Measurements from ENCODE around the gene GPC6. TPM values are rescaled to one million over a fixed set of nuclear protein-coding genes. Genes with fewer than 3 reads are reported as not detected.

The GPC6 gene
- total RNA-seq, 1 experiment from 2014 or later: 0.22 TPM

DNA sequence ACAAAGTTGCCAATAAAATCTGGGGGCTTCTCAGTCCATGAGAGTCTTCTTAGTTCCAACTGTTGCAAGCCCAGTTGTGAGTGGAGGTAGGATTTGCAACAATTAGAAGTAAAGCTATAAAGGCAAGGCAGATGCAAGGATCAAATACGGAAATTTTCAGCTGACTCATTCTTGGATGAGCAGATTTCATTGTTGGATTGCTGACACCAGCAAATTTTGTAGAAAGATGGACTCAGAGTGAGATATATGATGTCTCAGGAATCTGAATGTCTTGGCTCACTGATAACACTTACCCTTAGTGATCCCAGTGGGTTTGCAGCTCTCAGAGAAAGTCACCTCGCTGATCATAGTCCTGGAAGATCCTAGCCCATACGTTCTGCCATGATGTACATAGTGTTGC lies 209.0 kb downstream of the GPC6 start:
- BruUV-seq (replicated peaks): no TSS peak
- H3K4me2 ChIP-seq (ENCODE audit: low read length): no peak overlapping the region
- H3K9me3 ChIP-seq (ENCODE audit: control insufficient read depth in 1 of 2, insufficient read depth in 1 of 2, low read depth in 1 of 2, low read length in 2 of 2): peaks cover 3 to 21% of the 10 kb centered on the region in 2 experiments; a peak in 2 of 4 replicates
- H3K9me2 ChIP-seq (ENCODE audit: insufficient read depth): no peaks in the 10 kb centered on the region
- no peak overlapping the region for H3K27ac ChIP-seq (ENCODE audit: low read depth, low read length)
- no peaks in the 10 kb centered on the region for H3K79me2 ChIP-seq (ENCODE audit: insufficient read depth, low read length)
- POLR2A ChIA-PET: no interaction called here
- no peaks in the 10 kb centered on the region for H4K20me1 ChIP-seq (ENCODE audit: insufficient read depth)
- ATAC-seq (no peak), DNase-seq (ENCODE audit: low read depth, low spot score) (no peak)
- no peaks in the 10 kb centered on the region for H3K4me1 ChIP-seq (ENCODE audit: control insufficient read depth in 1 of 2, insufficient read depth in 2 of 2, low read length in 2 of 2)
- intact Hi-C loops (cut with micrococcal nuclease): no loop called here
- H3K36me3 ChIP-seq (ENCODE audit: control insufficient read depth in 1 of 2, insufficient read depth in 2 of 2, low read length in 2 of 2): no peaks in the 10 kb centered on the region
- no peak overlapping the region for H2AFZ ChIP-seq (ENCODE audit: low read depth, low read length, poor library complexity, severe bottlenecking)
- no peak overlapping the region for H3K4me3 ChIP-seq (replicated peaks in 1 of 2; ENCODE audit: low read depth in 1 of 2, low read length in 2 of 2)
- CTCF ChIA-PET: no interaction called here
- no peak overlapping the region for H3K9ac ChIP-seq (ENCODE audit: low read length)
- RAD21 ChIA-PET (ENCODE audit: low non-redundant PET in 1 of 2, low total read pairs in 2 of 2, uncharacterized antibody in 2 of 2, unreplicated experiment in 2 of 2): no interaction called here
- TF ChIP-seq EZH2phosphoT487 (IDR thresholded peaks at IDR 0.05; ENCODE audit: borderline replicate concordance) (no peak), ELF1 (IDR thresholded peaks at IDR 0.05; ENCODE audit: borderline replicate concordance, low read depth) (no peak), TCF7L2 (IDR thresholded peaks at IDR 0.05; ENCODE audit: borderline replicate concordance, extremely low read depth, insufficient read depth, insufficient read length) (no peak), EZH2 (IDR thresholded peaks at IDR 0.05) (no peak), RAD21 (IDR thresholded peaks at IDR 0.05; ENCODE audit: low read depth) (no peak), CBX3 (IDR thresholded peaks at IDR 0.05; ENCODE audit: low read depth) (no peak), CEBPB (IDR thresholded peaks at IDR 0.05; ENCODE audit: low read depth) (no peak)
- TF ChIP-seq, protein P1, sequence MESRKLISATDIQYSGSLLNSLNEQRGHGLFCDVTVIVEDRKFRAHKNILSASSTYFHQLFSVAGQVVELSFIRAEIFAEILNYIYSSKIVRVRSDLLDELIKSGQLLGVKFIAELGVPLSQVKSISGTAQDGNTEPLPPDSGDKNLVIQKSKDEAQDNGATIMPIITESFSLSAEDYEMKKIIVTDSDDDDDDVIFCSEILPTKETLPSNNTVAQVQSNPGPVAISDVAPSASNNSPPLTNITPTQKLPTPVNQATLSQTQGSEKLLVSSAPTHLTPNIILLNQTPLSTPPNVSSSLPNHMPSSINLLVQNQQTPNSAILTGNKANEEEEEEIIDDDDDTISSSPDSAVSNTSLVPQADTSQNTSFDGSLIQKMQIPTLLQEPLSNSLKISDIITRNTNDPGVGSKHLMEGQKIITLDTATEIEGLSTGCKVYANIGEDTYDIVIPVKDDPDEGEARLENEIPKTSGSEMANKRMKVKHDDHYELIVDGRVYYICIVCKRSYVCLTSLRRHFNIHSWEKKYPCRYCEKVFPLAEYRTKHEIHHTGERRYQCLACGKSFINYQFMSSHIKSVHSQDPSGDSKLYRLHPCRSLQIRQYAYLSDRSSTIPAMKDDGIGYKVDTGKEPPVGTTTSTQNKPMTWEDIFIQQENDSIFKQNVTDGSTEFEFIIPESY (IDR thresholded peaks at IDR 0.05; ENCODE audit: extremely low read depth, insufficient replicate concordance, low read length): no peak
- TF ChIP-seq, protein P2, sequence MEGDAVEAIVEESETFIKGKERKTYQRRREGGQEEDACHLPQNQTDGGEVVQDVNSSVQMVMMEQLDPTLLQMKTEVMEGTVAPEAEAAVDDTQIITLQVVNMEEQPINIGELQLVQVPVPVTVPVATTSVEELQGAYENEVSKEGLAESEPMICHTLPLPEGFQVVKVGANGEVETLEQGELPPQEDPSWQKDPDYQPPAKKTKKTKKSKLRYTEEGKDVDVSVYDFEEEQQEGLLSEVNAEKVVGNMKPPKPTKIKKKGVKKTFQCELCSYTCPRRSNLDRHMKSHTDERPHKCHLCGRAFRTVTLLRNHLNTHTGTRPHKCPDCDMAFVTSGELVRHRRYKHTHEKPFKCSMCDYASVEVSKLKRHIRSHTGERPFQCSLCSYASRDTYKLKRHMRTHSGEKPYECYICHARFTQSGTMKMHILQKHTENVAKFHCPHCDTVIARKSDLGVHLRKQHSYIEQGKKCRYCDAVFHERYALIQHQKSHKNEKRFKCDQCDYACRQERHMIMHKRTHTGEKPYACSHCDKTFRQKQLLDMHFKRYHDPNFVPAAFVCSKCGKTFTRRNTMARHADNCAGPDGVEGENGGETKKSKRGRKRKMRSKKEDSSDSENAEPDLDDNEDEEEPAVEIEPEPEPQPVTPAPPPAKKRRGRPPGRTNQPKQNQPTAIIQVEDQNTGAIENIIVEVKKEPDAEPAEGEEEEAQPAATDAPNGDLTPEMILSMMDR (IDR thresholded peaks at IDR 0.05 in 2 of 3, conservative IDR thresholded peaks at IDR 0.05 in 1 of 3; ENCODE audit: borderline replicate concordance in 1 of 3, insufficient read depth in 1 of 3, low read depth in 2 of 3, low read length in 2 of 3): no peak
- TF ChIP-seq, protein P3, sequence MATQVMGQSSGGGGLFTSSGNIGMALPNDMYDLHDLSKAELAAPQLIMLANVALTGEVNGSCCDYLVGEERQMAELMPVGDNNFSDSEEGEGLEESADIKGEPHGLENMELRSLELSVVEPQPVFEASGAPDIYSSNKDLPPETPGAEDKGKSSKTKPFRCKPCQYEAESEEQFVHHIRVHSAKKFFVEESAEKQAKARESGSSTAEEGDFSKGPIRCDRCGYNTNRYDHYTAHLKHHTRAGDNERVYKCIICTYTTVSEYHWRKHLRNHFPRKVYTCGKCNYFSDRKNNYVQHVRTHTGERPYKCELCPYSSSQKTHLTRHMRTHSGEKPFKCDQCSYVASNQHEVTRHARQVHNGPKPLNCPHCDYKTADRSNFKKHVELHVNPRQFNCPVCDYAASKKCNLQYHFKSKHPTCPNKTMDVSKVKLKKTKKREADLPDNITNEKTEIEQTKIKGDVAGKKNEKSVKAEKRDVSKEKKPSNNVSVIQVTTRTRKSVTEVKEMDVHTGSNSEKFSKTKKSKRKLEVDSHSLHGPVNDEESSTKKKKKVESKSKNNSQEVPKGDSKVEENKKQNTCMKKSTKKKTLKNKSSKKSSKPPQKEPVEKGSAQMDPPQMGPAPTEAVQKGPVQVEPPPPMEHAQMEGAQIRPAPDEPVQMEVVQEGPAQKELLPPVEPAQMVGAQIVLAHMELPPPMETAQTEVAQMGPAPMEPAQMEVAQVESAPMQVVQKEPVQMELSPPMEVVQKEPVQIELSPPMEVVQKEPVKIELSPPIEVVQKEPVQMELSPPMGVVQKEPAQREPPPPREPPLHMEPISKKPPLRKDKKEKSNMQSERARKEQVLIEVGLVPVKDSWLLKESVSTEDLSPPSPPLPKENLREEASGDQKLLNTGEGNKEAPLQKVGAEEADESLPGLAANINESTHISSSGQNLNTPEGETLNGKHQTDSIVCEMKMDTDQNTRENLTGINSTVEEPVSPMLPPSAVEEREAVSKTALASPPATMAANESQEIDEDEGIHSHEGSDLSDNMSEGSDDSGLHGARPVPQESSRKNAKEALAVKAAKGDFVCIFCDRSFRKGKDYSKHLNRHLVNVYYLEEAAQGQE (IDR thresholded peaks at IDR 0.05; ENCODE audit: low read depth): no peak
- no peaks in the 10 kb centered on the region for H3K27me3 ChIP-seq (ENCODE audit: insufficient read depth, low read length)
